ENCODE measurements around the gene FAM50B. TPM values are rescaled to one million over a fixed set of nuclear protein-coding genes. Genes with fewer than 3 reads are reported as not detected.

Gene FAM50B
- polyA plus RNA-seq, 1 donor from 2014 or later = 0.79 TPM

DNA sequence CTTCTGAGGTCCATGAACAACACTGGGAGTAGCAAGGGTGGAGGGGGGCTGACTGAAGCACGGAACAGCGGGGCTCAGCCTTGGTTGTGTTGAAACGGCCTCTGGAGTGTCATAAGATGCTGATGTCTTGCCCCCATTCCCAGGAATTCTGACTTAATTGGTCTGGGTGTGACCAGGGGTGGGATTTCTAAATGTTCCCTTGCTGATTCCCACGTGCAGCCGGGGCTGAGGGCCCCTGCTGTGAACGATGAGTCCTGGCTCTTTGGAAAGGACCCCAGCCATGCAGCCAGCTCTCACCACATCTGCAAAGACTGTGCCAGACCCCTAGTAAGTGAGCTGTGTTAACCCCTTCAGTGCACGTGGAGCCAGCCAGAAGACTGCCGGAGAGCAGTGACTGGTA lies 28.6 kb upstream of the FAM50B start:
- H3K4me3 ChIP-seq (ENCODE audit: low read length) = no peak overlapping the region
- no peaks in the 10 kb centered on the region for H3K36me3 ChIP-seq (ENCODE audit: insufficient read depth, low read length)
- no peaks in the 10 kb centered on the region for H4K20me1 ChIP-seq (ENCODE audit: insufficient read depth)
- H3K27ac ChIP-seq (ENCODE audit: low read length) = no peak overlapping the region
- H3K9ac ChIP-seq (ENCODE audit: low read length) = no peak overlapping the region
- no peaks in the 10 kb centered on the region for H3F3A ChIP-seq (ENCODE audit: insufficient read depth, low read length, poor library complexity, severe bottlenecking)
- H3K9me3 ChIP-seq (ENCODE audit: low read length) = no peaks in the 10 kb centered on the region
- no peak overlapping the region for H3K4me2 ChIP-seq (ENCODE audit: low read length)
- TF ChIP-seq SMC3 (conservative IDR thresholded peaks at IDR 0.05; ENCODE audit: poor library complexity) = no peak
- TF ChIP-seq, protein P1, sequence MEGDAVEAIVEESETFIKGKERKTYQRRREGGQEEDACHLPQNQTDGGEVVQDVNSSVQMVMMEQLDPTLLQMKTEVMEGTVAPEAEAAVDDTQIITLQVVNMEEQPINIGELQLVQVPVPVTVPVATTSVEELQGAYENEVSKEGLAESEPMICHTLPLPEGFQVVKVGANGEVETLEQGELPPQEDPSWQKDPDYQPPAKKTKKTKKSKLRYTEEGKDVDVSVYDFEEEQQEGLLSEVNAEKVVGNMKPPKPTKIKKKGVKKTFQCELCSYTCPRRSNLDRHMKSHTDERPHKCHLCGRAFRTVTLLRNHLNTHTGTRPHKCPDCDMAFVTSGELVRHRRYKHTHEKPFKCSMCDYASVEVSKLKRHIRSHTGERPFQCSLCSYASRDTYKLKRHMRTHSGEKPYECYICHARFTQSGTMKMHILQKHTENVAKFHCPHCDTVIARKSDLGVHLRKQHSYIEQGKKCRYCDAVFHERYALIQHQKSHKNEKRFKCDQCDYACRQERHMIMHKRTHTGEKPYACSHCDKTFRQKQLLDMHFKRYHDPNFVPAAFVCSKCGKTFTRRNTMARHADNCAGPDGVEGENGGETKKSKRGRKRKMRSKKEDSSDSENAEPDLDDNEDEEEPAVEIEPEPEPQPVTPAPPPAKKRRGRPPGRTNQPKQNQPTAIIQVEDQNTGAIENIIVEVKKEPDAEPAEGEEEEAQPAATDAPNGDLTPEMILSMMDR (IDR thresholded peaks at IDR 0.05; ENCODE audit: poor library complexity, severe bottlenecking) = no peak
- no peak for TF ChIP-seq RAD21 (conservative IDR thresholded peaks at IDR 0.05)
- no peak for TF ChIP-seq POLR2AphosphoS5 (IDR thresholded peaks at IDR 0.05)
- no peak for TF ChIP-seq TAF1 (IDR thresholded peaks at IDR 0.05; ENCODE audit: low read depth)
- no peak for TF ChIP-seq REST (IDR thresholded peaks at IDR 0.05; ENCODE audit: borderline replicate concordance)
- no peak for TF ChIP-seq EP300 (conservative IDR thresholded peaks at IDR 0.05; ENCODE audit: poor library complexity, severe bottlenecking)
- TF ChIP-seq MXI1 (conservative IDR thresholded peaks at IDR 0.05; ENCODE audit: poor library complexity, severe bottlenecking) = no peak
- H3K27me3 ChIP-seq (ENCODE audit: insufficient read depth, low read depth, low read length) = no peaks in the 10 kb centered on the region
- H3K79me2 ChIP-seq (replicated peaks; ENCODE audit: insufficient read depth, low read length) = no peaks in the 10 kb centered on the region
- no peak overlapping the region for H2AFZ ChIP-seq (ENCODE audit: low read depth, low read length)
- no peaks in the 10 kb centered on the region for H3K9me2 ChIP-seq (ENCODE audit: insufficient read depth, low read length)

GRCh38 chr6:3822747-3823445 lies 26.3 kb upstream of the FAM50B start:
- Histone ChIP-seq H3K9ac (ENCODE audit: low read length) (no peak overlapping the region), H3K27me3 (ENCODE audit: insufficient read depth, low read depth, low read length) (no peaks in the 10 kb centered on the region), H3K79me2 (replicated peaks; ENCODE audit: insufficient read depth, low read length) (no peaks in the 10 kb centered on the region), H3K9me2 (ENCODE audit: insufficient read depth, low read length) (no peaks in the 10 kb centered on the region), H3K9me3 (ENCODE audit: low read length) (no peaks in the 10 kb centered on the region), H3F3A (ENCODE audit: insufficient read depth, low read length, poor library complexity, severe bottlenecking) (no peaks in the 10 kb centered on the region), H3K4me2 (ENCODE audit: low read length) (no peak overlapping the region), H3K36me3 (ENCODE audit: insufficient read depth, low read length) (no peaks in the 10 kb centered on the region), H3K4me3 (ENCODE audit: low read length) (no peak overlapping the region), H4K20me1 (ENCODE audit: insufficient read depth) (no peaks in the 10 kb centered on the region), H3K27ac (ENCODE audit: low read length) (no peak overlapping the region), H2AFZ (ENCODE audit: low read depth, low read length) (no peak overlapping the region)
- TF ChIP-seq EP300 (conservative IDR thresholded peaks at IDR 0.05; ENCODE audit: poor library complexity, severe bottlenecking) = no peak
- TF ChIP-seq POLR2AphosphoS5 (IDR thresholded peaks at IDR 0.05) = no peak
- TF ChIP-seq MXI1 (conservative IDR thresholded peaks at IDR 0.05; ENCODE audit: poor library complexity, severe bottlenecking) = no peak
- TF ChIP-seq EZH2 (IDR thresholded peaks at IDR 0.05; ENCODE audit: borderline replicate concordance, insufficient read depth, low read length, poor library complexity, severe bottlenecking) = no peak
- no peak for TF ChIP-seq RAD21 (conservative IDR thresholded peaks at IDR 0.05)
- TF ChIP-seq REST (IDR thresholded peaks at IDR 0.05; ENCODE audit: borderline replicate concordance) = no peak
- TF ChIP-seq TAF1 (IDR thresholded peaks at IDR 0.05; ENCODE audit: low read depth) = no peak
- TF ChIP-seq, protein P1 (IDR thresholded peaks at IDR 0.05; ENCODE audit: poor library complexity, severe bottlenecking) = no peak
- TF ChIP-seq SMC3 (conservative IDR thresholded peaks at IDR 0.05; ENCODE audit: poor library complexity) = no peak
